Colonic mucosa (tissue), 4 donors: Measurements from ENCODE around the gene PGAP3. TPM values are rescaled to one million over a fixed set of nuclear protein-coding genes. Genes with fewer than 3 reads are reported as not detected.

Experiments used
- DNase-seq: peaks from one replicate; pipeline ENCODE4 v3.0.0-alpha.2; 2020
- H3K27ac ChIP-seq: fragments of 200-600 bp; one replicate; pipeline ENCODE4 v1.8.0; 2021
- H3K27me3 ChIP-seq: fragments of 200-600 bp; one replicate; pipeline ENCODE4 v1.8.0; 2021
- H3K36me3 ChIP-seq: fragments of 200-600 bp; one replicate; pipeline ENCODE4 v1.8.0; 2021
- H3K4me1 ChIP-seq: fragments of 200-600 bp; one replicate; pipeline ENCODE4 v1.8.0; 2021; ENCODE audit warnings: mild to moderate bottlenecking
- H3K4me3 ChIP-seq: fragments of 200-600 bp; one replicate; pipeline ENCODE4 v1.8.0; 2021
- H3K9ac ChIP-seq, 2 donors: one replicate each; pipeline ENCODE4 v1.7.0; 2013; ENCODE audit warnings: control low read depth in 2 of 2, low read depth in 2 of 2, low read length in 2 of 2
- H3K9me3 ChIP-seq: fragments of 200-600 bp; one replicate; pipeline ENCODE4 v1.8.0; 2021
- CTCF ChIP-seq: fragments of 200-600 bp; IDR thresholded peaks from one replicate; pipeline ENCODE4 v1.8.0; 2022; ENCODE audit warnings: antibody characterized with exemption, mild to moderate bottlenecking
- intact Hi-C: fragments of 100-400 bp; cut with DNase I; formaldehyde crosslinking; loops from one replicate; pipeline ENCODE4 v1.14.1; 2022
- total RNA-seq, 2 donors: library from RNA; stranded (reverse); fragmentation: NEBNext Ultra II Directional in 1 of 2; extraction: Animal tissue kit (Norgen Biotek cat#: 25700) in 1 of 2; gene quantifications; one replicate each; pipeline ENCODE4 v1.2.1, GENCODE V29; 2021
- donor health status: healthy.
- donor health status: DM: no; HTN: no; CAD: no.
- donor health status: DM: no; HTN: no; CAD: no.

PGAP3 gene
- total RNA-seq, 2 donors from 2014 or later, result 37.3 to 42.0 TPM

- Histone ChIP-seq H3K27ac (peak overlapping the region; percentile 70), H3K4me1 (peaks cover 23% of the 10 kb centered on the region)
- no peak for TF ChIP-seq CTCF
These were observed 25.1 kb downstream of the PGAP3 start for GRCh38 chr17:39662551-39663339.

GRCh38 chr17:39661744-39662541 is 25.9 kb downstream of the PGAP3 start:
- Histone ChIP-seq H3K4me1 (peaks cover 20% of the 10 kb centered on the region), H3K9me3 (no peaks in the 10 kb centered on the region), H3K27ac (peak overlapping the region; percentile 70), H3K36me3 (peaks cover 5% of the 10 kb centered on the region), H3K4me3 (no peak overlapping the region), H3K27me3 (peaks cover 4% of the 10 kb centered on the region), H3K9ac (peak overlapping the region in 1 of 2 donors; percentile 16)
- TF ChIP-seq CTCF, result no peak
- intact Hi-C loops, result no loop called here
- DNase-seq, result no peak

More at GRCh38 chr17:39662551-39663339, 25.1 kb downstream of the PGAP3 start:
- Histone ChIP-seq H3K27me3 (peaks cover 12% of the 10 kb centered on the region), H3K9ac (peak overlapping the region in 1 of 2 donors; percentile 16), H3K36me3 (peaks cover 5% of the 10 kb centered on the region), H3K4me3 (no peak overlapping the region), H3K9me3 (no peaks in the 10 kb centered on the region)
- DNase-seq, result peak; percentile 78
- intact Hi-C loops, result no loop called here

- H3K36me3 ChIP-seq, result peaks cover 5% of the 10 kb centered on the region
- H3K9ac ChIP-seq, result peak overlapping the region in 1 of 2 donors; percentile 16
- TF ChIP-seq CTCF, result no peak
- no peak overlapping the region for H3K27ac ChIP-seq
- no peaks in the 10 kb centered on the region for H3K9me3 ChIP-seq
- DNase-seq, result no peak
- intact Hi-C loops, result no loop called here
- H3K27me3 ChIP-seq, result no peaks in the 10 kb centered on the region
- H3K4me3 ChIP-seq, result no peak overlapping the region
- H3K4me1 ChIP-seq, result peaks cover 20% of the 10 kb centered on the region
These were observed 27.2 kb downstream of the PGAP3 start for GRCh38 chr17:39660397-39661385.

GRCh38 chr17:39660011-39660360 is 27.9 kb downstream of the PGAP3 start:
- no peak overlapping the region for H3K9ac ChIP-seq
- no peaks in the 10 kb centered on the region for H3K27me3 ChIP-seq
- DNase-seq, result no peak
- peaks cover 20% of the 10 kb centered on the region for H3K4me1 ChIP-seq
- no peak for TF ChIP-seq CTCF
- no peaks in the 10 kb centered on the region for H3K9me3 ChIP-seq
- peaks cover 5% of the 10 kb centered on the region for H3K36me3 ChIP-seq
- intact Hi-C loops, result no loop called here
- no peak overlapping the region for H3K4me3 ChIP-seq
- no peak overlapping the region for H3K27ac ChIP-seq
